Measurements from ENCODE around the gene DST.

Gene DST

GRCh38 chr6:56534680-56535419 lies 107.8 kb downstream of the DST start:
- no peak for DNase-seq

- no peak for DNase-seq
These were observed 109.7 kb downstream of the DST start for GRCh38 chr6:56532766-56533551.

- DNase-seq, result no peak
These were observed 110.7 kb downstream of the DST start for GRCh38 chr6:56531839-56532595.

GRCh38 chr6:56529594-56530191 lies 113.0 kb downstream of the DST start:
- no peak for DNase-seq

- DNase-seq, result no peak
These were observed 114.3 kb downstream of the DST start for GRCh38 chr6:56528412-56528841.

GRCh38 chr6:56527934-56528333 lies 114.8 kb downstream of the DST start:
- DNase-seq, result no peak

- DNase-seq, result no peak
These were observed 115.7 kb downstream of the DST start for GRCh38 chr6:56526860-56527544.

GRCh38 chr6:56525974-56526789 lies 116.5 kb downstream of the DST start:
- DNase-seq, result no peak

GRCh38 chr6:56524891-56525703 lies 117.6 kb downstream of the DST start:
- DNase-seq, result no peak

- DNase-seq, result no peak
These were observed 120.0 kb downstream of the DST start for GRCh38 chr6:56522495-56523270.

GRCh38 chr6:56521976-56522375 lies 120.7 kb downstream of the DST start:
- no peak for DNase-seq

- no peak for DNase-seq
These were observed 121.2 kb downstream of the DST start for GRCh38 chr6:56521454-56521853.

GRCh38 chr6:56520218-56520617 lies 122.5 kb downstream of the DST start:
- no peak for DNase-seq

- DNase-seq, result no peak
These were observed 123.5 kb downstream of the DST start for GRCh38 chr6:56518995-56519767.

GRCh38 chr6:56517155-56517745 lies 125.4 kb downstream of the DST start:
- no peak for DNase-seq

- no peak for DNase-seq
These were observed 126.7 kb downstream of the DST start for GRCh38 chr6:56516003-56516402.

- no peak for DNase-seq
These were observed 127.4 kb downstream of the DST start for GRCh38 chr6:56515081-56515905.

GRCh38 chr6:56514395-56514794 lies 128.3 kb downstream of the DST start:
- DNase-seq, result no peak
